D341Med (cell line): ENCODE measurements around the gene HES2.
"Not testable (repeated sequence)": the region's sequence is repeated elsewhere in the genome, so short reads cannot be mapped to it uniquely, and the experiment has no call there.

Experiments used
- DNase-seq: peaks from one replicate; pipeline ENCODE4 v3.0.0; 2012; ENCODE audit warnings: low spot score

Gene HES2

DNA sequence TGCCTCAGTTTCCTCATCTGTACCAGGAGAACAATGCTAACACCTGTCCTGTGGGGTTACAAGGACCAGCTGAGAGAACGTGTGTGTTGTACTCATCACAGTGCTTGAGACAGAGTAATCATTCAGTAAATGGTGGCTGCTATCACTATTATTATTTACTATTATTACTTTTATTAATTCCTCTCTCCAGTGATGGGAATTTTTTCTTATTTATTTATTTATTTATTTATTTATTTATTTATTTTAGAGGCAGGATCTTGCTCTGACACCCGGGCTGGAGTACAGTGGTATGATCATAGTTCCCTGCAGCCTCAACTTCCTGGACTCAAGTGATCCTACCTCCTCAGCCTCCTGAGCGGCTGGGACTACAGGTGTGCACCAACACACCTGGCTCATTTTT is 16.6 kb upstream of the HES2 start:
- DNase-seq: not testable (repeated sequence)

DNA sequence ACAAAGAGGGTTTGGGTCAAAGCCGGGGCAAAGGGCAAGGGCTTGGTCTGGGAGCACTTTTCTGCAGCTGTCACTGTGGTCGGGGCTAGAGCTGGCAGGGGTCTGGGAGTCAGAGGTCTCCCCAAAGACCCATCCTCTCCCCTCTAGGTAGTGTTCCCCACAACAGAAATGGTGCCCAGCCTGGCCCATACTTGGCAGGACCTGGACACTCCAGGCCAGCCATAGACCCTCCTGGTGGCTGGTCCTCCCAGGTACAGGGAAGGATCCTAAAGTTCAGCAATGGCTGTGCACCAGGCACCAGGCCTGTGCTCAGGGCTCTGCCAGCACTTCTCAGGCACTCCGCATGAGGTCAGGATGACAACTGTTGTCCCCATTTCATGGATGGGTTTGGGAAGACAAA is 15.8 kb upstream of the HES2 start:
- no peak for DNase-seq

- no peak for DNase-seq
Measured at GRCh38 chr1:6435129-6435528, 15.4 kb upstream of the HES2 start.

GRCh38 chr1:6434186-6434585 is 14.5 kb upstream of the HES2 start:
- no peak for DNase-seq

DNA sequence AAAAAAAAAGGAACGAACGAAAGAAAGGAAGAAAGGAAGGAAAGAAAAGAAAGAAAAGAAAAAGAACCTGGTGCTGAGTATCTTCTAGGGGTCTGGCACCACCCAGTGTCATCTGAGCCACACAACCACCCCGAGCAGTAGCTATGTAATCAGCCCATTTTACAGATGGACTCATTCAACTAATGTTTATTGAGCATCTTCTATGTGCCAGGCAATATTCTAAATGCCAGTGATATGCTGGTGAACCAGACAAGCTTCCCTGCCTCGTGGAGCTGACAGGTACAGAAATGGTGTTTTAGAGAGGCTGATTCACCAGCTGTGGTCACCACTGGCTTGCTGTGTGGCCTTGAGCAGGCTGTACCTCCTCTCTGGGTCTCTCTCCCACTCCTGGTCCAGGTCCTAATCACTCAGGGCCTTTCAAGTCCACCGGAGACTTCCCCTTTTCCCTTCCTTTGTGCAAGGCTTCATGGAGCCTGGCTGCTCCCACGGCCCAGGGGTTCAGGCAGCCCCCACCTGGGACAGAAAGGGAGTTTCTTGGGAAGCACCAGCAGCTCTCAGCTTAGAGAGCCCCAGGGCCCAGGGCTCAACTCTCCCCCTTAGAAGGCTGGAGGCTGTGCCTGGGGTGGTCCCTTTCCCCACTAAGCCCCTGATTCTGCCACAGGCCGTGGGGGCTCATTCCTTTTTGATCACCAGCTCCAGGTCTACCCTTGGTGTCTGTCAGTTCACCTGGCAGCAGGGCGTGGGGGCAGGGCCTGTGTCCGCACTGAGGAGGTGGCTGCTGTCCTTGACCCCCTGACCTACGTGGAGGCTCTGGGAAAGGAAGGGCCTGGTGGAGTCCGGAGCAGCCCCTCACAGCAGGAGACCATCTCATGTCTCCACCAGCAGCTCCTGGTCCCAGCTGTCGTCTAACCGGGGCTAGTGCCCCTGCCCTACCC is 12.2 kb upstream of the HES2 start:
- DNase-seq: not testable (repeated sequence)

DNA sequence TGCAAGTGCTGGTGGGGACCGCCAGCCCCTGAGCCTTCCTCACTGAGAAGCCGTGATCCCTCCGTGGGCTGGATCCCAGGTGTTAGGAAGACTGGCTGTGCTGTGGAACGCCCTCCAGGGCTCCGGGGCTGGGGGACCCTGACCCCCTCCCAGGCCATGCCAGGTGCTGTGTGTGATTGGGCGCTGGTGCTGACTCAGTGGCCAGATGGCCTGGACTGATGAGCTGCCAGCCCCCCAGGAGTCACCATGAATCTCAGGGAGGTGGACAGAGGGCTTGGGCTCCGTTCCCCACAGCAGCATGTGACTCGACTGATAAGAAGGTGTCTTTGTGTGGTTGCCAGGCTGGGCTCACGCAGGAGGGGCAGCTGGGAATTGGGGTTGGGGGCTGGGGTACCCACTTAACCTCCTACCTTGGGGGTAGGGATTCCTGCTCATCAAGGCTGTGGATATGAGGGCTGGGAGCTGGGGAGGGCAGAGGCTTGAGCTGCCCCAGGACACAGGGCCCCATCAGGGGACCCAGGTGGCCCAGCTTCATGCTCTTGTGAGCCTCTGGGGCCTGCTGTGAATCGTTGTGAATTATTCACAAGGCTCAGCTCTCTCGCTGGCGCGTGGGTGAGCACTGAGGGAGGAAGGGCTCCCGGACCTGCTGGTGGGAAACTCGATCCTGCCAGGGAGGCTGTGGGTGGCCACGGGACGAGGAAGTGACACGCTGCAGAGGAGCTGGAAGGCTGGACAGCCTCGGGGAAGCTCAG is 10.1 kb upstream of the HES2 start:
- DNase-seq: not testable (repeated sequence)

DNA sequence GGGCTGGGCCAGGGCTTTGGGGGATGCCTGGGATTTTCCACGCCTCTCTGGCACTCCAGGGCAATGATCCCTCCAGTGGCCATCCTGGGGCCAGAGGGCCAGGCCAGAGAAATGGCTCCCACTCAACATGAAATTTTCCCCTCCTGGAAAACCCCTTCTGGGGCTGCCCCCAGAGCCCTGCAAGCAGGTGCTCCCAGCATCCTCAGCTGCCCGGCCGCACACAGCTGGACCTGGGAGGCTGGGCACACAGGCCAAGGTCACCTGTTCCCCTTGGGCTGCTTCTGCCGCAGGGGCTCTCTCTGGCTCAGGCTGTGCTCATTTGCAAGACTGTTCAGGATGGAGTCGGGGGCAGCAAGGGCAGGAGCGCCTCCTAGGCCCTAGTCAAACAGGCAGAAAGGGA is 8.7 kb upstream of the HES2 start:
- not testable (repeated sequence) for DNase-seq

DNA sequence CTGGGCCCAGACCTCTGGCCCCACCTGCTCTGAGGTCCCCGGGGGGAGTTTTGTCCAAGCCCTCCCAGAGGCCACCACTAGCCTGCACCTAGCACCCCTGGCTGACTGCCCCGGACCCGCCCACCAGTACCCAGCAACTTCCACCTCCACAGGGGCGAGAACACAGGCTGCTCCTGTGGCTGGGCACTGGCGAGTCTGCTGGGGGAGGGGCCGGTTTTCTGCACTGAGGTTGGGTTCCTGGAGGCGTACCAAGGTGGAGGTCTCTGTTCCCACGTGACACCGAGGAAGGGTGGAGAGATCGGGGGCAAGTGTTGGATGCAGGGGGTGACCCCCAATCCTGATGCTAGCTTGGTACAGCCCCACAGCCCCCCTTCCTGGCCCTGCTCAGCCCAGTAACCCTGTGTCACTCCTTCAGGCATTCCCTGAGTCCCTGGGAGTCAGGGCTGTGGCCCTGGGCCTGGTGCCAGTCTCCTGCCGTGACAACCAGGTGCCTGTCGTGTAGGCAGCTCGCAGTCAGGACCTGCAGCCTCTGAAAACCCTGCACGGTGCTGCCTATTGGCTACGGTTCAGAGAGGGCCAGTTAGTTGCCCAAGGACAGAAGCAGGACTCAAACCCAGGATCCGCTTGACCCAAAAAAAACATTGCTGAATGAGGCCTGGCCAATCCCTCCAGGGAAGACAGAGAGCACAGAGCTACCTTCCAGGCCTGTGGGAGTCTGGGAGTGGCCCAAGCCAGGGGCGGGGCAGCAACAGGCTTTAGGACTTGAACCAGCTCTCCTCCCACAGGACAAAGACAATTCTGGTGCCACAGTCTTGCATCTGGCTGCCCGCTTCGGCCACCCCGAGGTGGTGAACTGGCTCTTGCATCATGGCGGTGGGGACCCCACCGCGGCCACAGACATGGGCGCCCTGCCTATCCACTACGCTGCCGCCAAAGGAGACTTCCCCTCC is 8.0 kb upstream of the HES2 start:
- no peak for DNase-seq

DNA sequence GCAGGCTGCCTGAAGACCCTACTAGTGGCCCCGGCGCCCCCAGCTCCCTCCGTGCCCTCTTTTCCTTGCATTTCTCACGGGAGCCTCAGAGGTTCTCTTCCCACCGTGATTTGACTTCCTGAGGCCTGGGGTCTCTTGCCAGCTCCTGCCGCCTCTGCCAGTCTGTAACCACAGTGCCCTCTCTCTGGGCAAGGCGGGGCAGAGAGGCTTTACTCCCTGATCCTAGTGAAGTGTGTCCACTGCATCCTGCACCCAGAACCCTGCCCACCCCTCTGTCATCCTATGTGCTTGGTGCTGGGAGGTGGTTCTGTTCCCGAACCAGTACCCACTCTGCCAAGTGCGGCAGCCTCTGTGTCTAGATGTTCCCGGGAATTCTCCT is 7.2 kb upstream of the HES2 start:
- no peak for DNase-seq

- no peak for DNase-seq
Measured at GRCh38 chr1:6426277-6426971, 6.7 kb upstream of the HES2 start.

DNA sequence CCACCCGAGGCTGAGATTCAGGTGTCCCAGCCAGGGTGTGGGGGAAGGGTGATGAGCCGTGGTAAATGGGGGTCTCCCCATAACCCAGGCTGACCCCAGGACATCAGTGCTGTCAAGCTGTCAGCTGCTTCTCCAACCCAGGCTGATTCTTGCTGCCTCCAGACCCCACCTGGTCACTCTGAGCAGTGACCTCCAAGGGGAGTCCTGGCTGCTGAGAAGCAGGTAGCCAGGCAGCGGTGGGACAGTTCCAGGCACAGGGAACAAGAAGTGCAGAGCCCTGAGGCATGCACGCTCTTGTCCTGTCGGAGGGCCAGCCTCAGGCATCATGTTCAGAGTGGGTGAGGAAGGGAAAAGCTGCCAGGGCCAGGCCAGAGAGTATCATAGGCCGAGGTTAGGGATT is 5.9 kb upstream of the HES2 start:
- no peak for DNase-seq

DNA sequence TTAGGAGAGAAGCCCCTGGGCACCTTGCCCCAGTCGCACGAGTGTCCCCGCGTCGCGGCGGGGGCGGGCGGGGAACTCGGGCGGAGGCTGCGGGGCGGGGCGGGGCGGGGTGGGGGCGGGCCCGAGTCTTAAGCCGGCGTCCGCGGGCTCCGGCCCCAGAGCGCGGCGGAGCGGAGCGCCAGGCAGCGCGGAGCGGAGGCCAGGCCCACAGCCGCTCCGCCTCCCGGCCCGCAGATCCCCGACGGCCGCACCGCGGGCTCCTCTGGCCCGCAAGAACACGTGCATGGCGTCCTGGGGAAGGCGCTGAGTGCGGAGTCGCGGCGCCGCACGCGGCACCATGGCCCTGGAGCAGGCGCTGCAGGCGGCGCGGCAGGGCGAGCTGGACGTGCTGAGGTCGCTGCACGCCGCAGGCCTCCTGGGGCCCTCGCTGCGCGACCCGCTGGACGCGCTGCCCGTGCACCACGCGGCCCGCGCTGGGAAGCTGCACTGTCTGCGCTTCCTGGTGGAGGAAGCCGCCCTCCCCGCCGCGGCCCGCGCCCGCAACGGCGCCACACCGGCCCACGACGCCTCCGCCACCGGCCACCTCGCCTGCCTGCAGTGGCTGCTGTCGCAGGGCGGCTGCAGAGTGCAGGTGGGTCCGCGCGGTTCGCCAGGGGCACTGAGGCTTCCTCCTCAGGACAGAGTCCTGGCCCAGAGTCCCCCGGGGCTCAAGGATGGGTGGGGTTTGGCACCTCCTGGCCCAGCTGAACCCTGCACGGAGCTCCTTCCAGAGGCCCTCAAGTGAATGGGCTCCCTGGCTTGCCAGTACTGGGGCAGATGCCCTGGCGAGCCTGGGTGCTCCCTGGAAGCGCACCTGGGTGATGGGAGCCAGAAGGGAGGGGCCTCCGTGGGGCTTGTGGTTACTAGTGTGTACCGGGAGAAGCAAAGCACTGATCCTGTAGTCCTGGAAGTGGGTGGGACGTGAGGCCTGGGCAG is 5.2 kb upstream of the HES2 start, which contains the start of gene ESPN:
TSS of gene ESPN (plus strand) at position 158 of the 975 bp plus-strand sequence. CDS start at position 338, 180 bp downstream.
- DNase-seq: peak; percentile 73

- DNase-seq: no peak
Measured at GRCh38 chr1:6424000-6424565, 4.4 kb upstream of the HES2 start.

GRCh38 chr1:6423321-6423999 is 3.7 kb upstream of the HES2 start:
- peak; percentile 77 for DNase-seq

GRCh38 chr1:6421266-6421665 is 1.5 kb upstream of the HES2 start:
- DNase-seq: no peak

GRCh38 chr1:6420454-6421042 is 829 bp upstream of the HES2 start:
- DNase-seq: no peak

- peak; percentile 75 for DNase-seq
Measured at GRCh38 chr1:6419397-6419803, 319 bp downstream of the HES2 start.

GRCh38 chr1:6418668-6419396 is 887 bp downstream of the HES2 start:
- no peak for DNase-seq
